K562 (cell line): Measurements from ENCODE around the gene UBE2O. TPM values are rescaled to one million over a fixed set of nuclear protein-coding genes. Genes with fewer than 3 reads are reported as not detected.

ENCODE experiments used
- ATAC-seq: fragments of 200-7000 bp; cut with Tn5 transposase; 3 replicates; pipeline ENCODE4 v1.9.1; 2020; ENCODE audit warnings: moderate library complexity
- BruUV-seq: library from RNA; stranded (reverse); fragments of 400-500 nt; replicated peaks from 2 replicates; lab custom pipeline; 2021; lab: Mats Ljungman, UMichigan
- CTCF ChIA-PET: fragments of 300-600 bp; formaldehyde crosslinking; extraction: SDS; loops from one replicate; lab custom pipeline; 2021; ENCODE audit warnings: low intra/inter-chr PET ratio; lab: Yijun Ruan, JAX
- POLR2A ChIA-PET: fragments of 300-600, 350-650 bp; sonication (Branson Sonifier 250); formaldehyde crosslinking; extraction: SDS; loops from one replicate; lab custom pipeline; 2021; ENCODE audit warnings: antibody characterized with exemption, inconsistent platforms; lab: Yijun Ruan, JAX
- DNase-seq, 4 experiments: peaks; one replicate each; pipeline versions ENCODE4 v3.0.0 to v3.0.0-alpha.2; 2011 to 2018; ENCODE audit warnings: low spot score in 3 of 4, mixed read lengths in 3 of 4; ENCODE audit errors: extremely low read depth in 1 of 4
- FAIRE-seq: peaks from 2 replicates; lab custom pipeline; 2011; peaks lifted over from hg19 to GRCh38; lab: Jason Lieb, UNC
- H2AFZ ChIP-seq: 2 replicates; pipeline ENCODE4 v1.6.0; 2011; ENCODE audit warnings: low read depth, low read length, control low read depth, inconsistent platforms
- H3K27ac ChIP-seq: fragments of 200-600 bp; 3 replicates; pipeline ENCODE4 v1.8.0; 2011; ENCODE audit warnings: low read depth, mild to moderate bottlenecking, control low read depth, inconsistent platforms, low read length, moderate library complexity, mixed read lengths; ENCODE audit errors: extremely low read depth
- H3K27me3 ChIP-seq, 2 experiments: fragments of 300-600 bp in 1 of 2; 2 replicates in 1 of 2; 3 replicates in 1 of 2; pipeline versions ENCODE4 v1.6.0 to v1.8.0; 2011; ENCODE audit warnings: inconsistent platforms in 2 of 2, low read length in 2 of 2, mild to moderate bottlenecking in 1 of 2, mixed read lengths in 1 of 2, moderate library complexity in 1 of 2; ENCODE audit not compliant: control insufficient read depth in 2 of 2, insufficient read depth in 2 of 2
- H3K36me3 ChIP-seq: fragments of 300-600 bp; 3 replicates; pipeline ENCODE4 v1.8.0; 2011; ENCODE audit warnings: mild to moderate bottlenecking, low read length, inconsistent platforms; ENCODE audit not compliant: control insufficient read depth, insufficient read depth
- H3K4me1 ChIP-seq, 2 experiments: fragments of 200-600 bp in 1 of 2; replicated peaks in 1 of 2; 2 replicates in 1 of 2; 3 replicates in 1 of 2; pipeline versions ENCODE4 v1.5.1 to v1.8.0; 2011; ENCODE audit warnings: inconsistent platforms in 2 of 2, low read length in 2 of 2, mild to moderate bottlenecking in 1 of 2, mixed read lengths in 1 of 2, moderate library complexity in 1 of 2; ENCODE audit not compliant: control insufficient read depth in 2 of 2, insufficient read depth in 2 of 2
- H3K4me2 ChIP-seq: 2 replicates; pipeline ENCODE4 v1.6.1; 2011; ENCODE audit warnings: low read length, control low read depth, inconsistent platforms, mixed read lengths; ENCODE audit not compliant: insufficient read depth
- H3K4me3 ChIP-seq: fragments of 200-600 bp; sonication (generic), shearing (Covaris generic); 2 replicates; pipeline ENCODE4 v1.5.1; 2016; ENCODE audit warnings: control low read depth, inconsistent platforms
- H3K79me2 ChIP-seq: fragments of 200-600 bp; 3 replicates; pipeline ENCODE4 v1.8.0; 2011; ENCODE audit warnings: low read length, inconsistent platforms; ENCODE audit not compliant: control insufficient read depth, insufficient read depth
- H3K9ac ChIP-seq, 2 experiments: 2 replicates each; pipeline versions ENCODE4 v1.6.0 to v1.6.1; 2011; ENCODE audit warnings: low read depth in 2 of 2, low read length in 2 of 2, control low read depth in 1 of 2, inconsistent platforms in 1 of 2, mild to moderate bottlenecking in 1 of 2, mixed read lengths in 1 of 2; ENCODE audit not compliant: insufficient read depth in 1 of 2
- H3K9me1 ChIP-seq: one replicate; pipeline ENCODE4 v1.6.0; 2011; ENCODE audit warnings: inconsistent platforms, mild to moderate bottlenecking, low read length, moderate library complexity; ENCODE audit not compliant: control insufficient read depth, insufficient read depth
- H3K9me3 ChIP-seq: replicated peaks from 2 replicates; pipeline ENCODE4 v1.5.1; 2011; ENCODE audit warnings: low read depth, low read length, inconsistent platforms; ENCODE audit not compliant: control insufficient read depth, insufficient read depth
- H4K20me1 ChIP-seq: replicated peaks from 2 replicates; pipeline ENCODE4 v1.6.1; 2011; ENCODE audit warnings: low read length, inconsistent platforms, mixed read lengths; ENCODE audit not compliant: control insufficient read depth, insufficient read depth
- GABPB1 ChIP-seq: sonication (generic); formaldehyde crosslinking; IDR thresholded peaks from 2 replicates; pipeline ENCODE4 v1.8.0; 2022; ENCODE audit warnings: mild to moderate bottlenecking, missing genetic modification reagents
- ILK ChIP-seq: fragments of 450-650 bp; IDR thresholded peaks from 2 replicates; pipeline ENCODE4 v1.6.1; 2016; ENCODE audit warnings: missing genetic modification characterization, low read depth, mild to moderate bottlenecking, missing compliant biosample characterization, moderate library complexity, borderline replicate concordance
- KLF1 ChIP-seq: fragments of 450-650 bp; IDR thresholded peaks from 2 replicates; pipeline ENCODE4 v1.6.1; 2016; ENCODE audit warnings: missing genetic modification characterization, missing compliant biosample characterization
- NONO ChIP-seq, 2 experiments: fragments of 200-400 bp in 1 of 2; fragments of 450-650 bp in 1 of 2; formaldehyde crosslinking in 1 of 2; IDR thresholded peaks; 2 replicates each; pipeline ENCODE4 v1.6.1; 2017; ENCODE audit warnings: low read depth in 2 of 2, mild to moderate bottlenecking in 2 of 2, moderate library complexity in 2 of 2, low read length in 1 of 2
- SRSF3 ChIP-seq: fragments of 200-400 bp; formaldehyde crosslinking; IDR thresholded peaks from 2 replicates; pipeline ENCODE4 v1.6.1; 2016; ENCODE audit warnings: mild to moderate bottlenecking, low read length, moderate library complexity; ENCODE audit not compliant: insufficient read depth
- ZNF431 ChIP-seq: sonication (generic); formaldehyde crosslinking; IDR thresholded peaks from 2 replicates; pipeline ENCODE4 v1.8.0; 2022; ENCODE audit warnings: mild to moderate bottlenecking, missing genetic modification reagents
- WGBS: fragments of 100-300 bp; shearing (Covaris generic); methylation state at CpG from one replicate; pipeline ENCODE4 v1.1.6; 2016; ENCODE audit warnings: low coverage, mixed read lengths; ENCODE audit not compliant: insufficient coverage; ENCODE audit errors: missing lambda C conversion rate; 5-methylcytosine and 5-hydroxymethylcytosine counted together
- in situ Hi-C: fragments of 300-500 bp; cut with MboI; formaldehyde crosslinking; loops from 4 replicates; pipeline ENCODE4 v1.15.0; 2018; ENCODE audit warnings: inconsistent platforms, mixed read lengths
- intact Hi-C: fragments of 100-400 bp; cut with micrococcal nuclease; formaldehyde crosslinking; loops from 2 replicates; pipeline ENCODE4 v1.14.2; 2022
- polyA plus RNA-seq, 8 experiments: library from polyadenylated mRNA; depleted of rRNA in 4 of 8; stranded (reverse) in 5 of 8; unstranded in 3 of 8; fragments of >200 nt; fragmentation: Nextera tagmentation in 2 of 8; fragmentation: Illumina TruSeq in 1 of 8; extraction: Ambion mirVana in 2 of 8; extraction: Trizol in 1 of 8; gene quantifications; 2 replicates each; pipeline versions ENCODE4 v1.2.1 to v1.2.3, GENCODE V29; 2011 to 2014; ENCODE audit warnings: inconsistent platforms in 1 of 8, missing spikeins in 1 of 8
- total RNA-seq, 7 experiments: library from RNA; depleted of rRNA in 6 of 7; stranded (reverse); fragments of >200 nt in 6 of 7; fragmentation: Illumina TruSeq in 2 of 7; extraction: Trizol in 2 of 7; gene quantifications; 2 replicates each; pipeline versions ENCODE4 v1.2.1 to v1.2.3, GENCODE V29; 2011 to 2021; ENCODE audit warnings: low replicate concordance in 1 of 7
- TF ChIP-seq, protein P1 (sequence below): fragments of 250-450 bp; sonication (Bioruptor Pico); IDR thresholded peaks from 2 replicates; pipeline ENCODE4 v1.5.0; 2022; ENCODE audit warnings: mild to moderate bottlenecking
- TF ChIP-seq, protein P2 (sequence below): fragments of 250-450 bp; sonication (Bioruptor Pico); IDR thresholded peaks from 2 replicates; pipeline ENCODE4 v1.4.0; 2020
- TF ChIP-seq, protein P3 (sequence below), 2 experiments: fragments of 250-450 bp in 1 of 2; fragments of 450-650 bp in 1 of 2; sonication (Bioruptor Pico) in 1 of 2; IDR thresholded peaks; 2 replicates each; pipeline versions ENCODE4 v1.6.1 to v1.8.0; 2016 to 2021; ENCODE audit warnings: mild to moderate bottlenecking in 2 of 2, moderate library complexity in 2 of 2, missing compliant biosample characterization in 1 of 2, missing genetic modification characterization in 1 of 2
- TF ChIP-seq, protein P4 (sequence below): sonication (generic); formaldehyde crosslinking; IDR thresholded peaks from 2 replicates; pipeline ENCODE4 v1.8.0; 2022; ENCODE audit warnings: mild to moderate bottlenecking, missing genetic modification reagents

UBE2O gene
- total and polyA plus RNA-seq, 9 of the 15 experiments (the other 6 are each of a cell fraction or from before 2014, with no cell fraction given): 1.6 to 39.7 (median 13.3) TPM

DNA sequence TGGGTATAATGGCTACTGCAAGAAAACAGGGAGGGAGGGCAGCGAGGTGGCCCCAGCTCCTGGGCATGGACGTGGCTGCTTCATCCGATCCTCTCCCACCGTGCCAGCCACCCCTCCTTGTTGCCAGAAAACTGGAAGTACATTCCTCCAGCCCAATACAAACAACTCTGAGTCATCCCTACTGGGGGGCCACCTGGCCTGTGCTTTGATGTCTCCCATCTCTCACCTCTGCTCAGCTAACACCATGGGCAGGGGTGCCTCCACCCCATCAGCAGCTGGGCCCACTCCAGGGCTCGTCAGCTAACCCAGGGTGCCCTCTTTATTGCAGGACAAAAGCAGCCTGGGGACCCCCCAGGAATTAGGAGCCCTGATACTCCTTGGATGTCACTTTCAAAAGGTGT is 46.3 kb upstream of the UBE2O start (continued):
- TF ChIP-seq, protein P1, sequence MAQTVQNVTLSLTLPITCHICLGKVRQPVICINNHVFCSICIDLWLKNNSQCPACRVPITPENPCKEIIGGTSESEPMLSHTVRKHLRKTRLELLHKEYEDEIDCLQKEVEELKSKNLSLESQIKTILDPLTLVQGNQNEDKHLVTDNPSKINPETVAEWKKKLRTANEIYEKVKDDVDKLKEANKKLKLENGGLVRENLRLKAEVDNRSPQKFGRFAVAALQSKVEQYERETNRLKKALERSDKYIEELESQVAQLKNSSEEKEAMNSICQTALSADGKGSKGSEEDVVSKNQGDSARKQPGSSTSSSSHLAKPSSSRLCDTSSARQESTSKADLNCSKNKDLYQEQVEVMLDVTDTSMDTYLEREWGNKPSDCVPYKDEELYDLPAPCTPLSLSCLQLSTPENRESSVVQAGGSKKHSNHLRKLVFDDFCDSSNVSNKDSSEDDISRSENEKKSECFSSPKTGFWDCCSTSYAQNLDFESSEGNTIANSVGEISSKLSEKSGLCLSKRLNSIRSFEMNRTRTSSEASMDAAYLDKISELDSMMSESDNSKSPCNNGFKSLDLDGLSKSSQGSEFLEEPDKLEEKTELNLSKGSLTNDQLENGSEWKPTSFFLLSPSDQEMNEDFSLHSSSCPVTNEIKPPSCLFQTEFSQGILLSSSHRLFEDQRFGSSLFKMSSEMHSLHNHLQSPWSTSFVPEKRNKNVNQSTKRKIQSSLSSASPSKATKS (CRISPR knock-in tag): no peak
- TF ChIP-seq ILK (tag) (no peak), KLF1 (no peak), ZNF431 (no peak)

DNA sequence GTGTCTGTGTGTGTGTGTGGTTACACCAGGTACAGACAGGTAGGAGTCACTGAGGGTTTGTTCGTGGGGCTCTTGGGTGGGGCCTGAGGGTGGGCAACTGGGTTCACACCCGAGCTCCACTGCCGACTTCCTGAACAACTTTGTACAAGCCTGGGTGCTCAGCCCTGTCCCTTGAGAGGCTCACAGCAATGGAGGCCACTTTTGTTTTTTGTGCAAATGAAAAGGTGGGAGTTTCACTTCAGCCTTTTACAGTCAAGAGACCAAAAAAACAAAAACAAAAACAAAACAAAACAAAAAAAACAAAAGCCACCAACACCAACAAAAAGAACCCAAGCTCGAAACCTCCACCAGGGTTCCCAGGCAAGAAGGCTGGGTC is 45.9 kb upstream of the UBE2O start:
- 71% methylated on average over 1 of the region's 4 CpGs for WGBS
- in situ Hi-C loops: no loop called here
- no peak overlapping the region for H3K4me3 ChIP-seq
- no peak overlapping the region for H2AFZ ChIP-seq
- H3K9me1 ChIP-seq: peaks cover 4% of the 10 kb centered on the region
- H3K4me2 ChIP-seq: no peak overlapping the region
- H3K27me3 ChIP-seq: peaks cover 0 to 1% of the 10 kb centered on the region in 2 experiments; a peak in 1 of 5 replicates
- peaks cover 10% of the 10 kb centered on the region; the same call in 1 of the 2 replicates for H4K20me1 ChIP-seq
- H3K27ac ChIP-seq: no peak overlapping the region
- BruUV-seq: no TSS peak
- peaks cover 16 to 37% of the 10 kb centered on the region in 2 experiments; a peak in 4 of 5 replicates for H3K4me1 ChIP-seq
- FAIRE-seq (no peak), DNase-seq (no peak), ATAC-seq (no peak)
- H3K9me3 ChIP-seq: no peaks in the 10 kb centered on the region
- ChIA-PET CTCF (no interaction called here), POLR2A (interaction anchor here (1.5 to 1.8 kb wide), 2 partner anchors 9 to 21 kb away, joined by 4 to 7 read pairs; no protein-coding TSS in a partner anchor)
- intact Hi-C loops: no loop called here
- H3K9ac ChIP-seq: no peak overlapping the region
- no peaks in the 10 kb centered on the region for H3K79me2 ChIP-seq
- no peaks in the 10 kb centered on the region for H3K36me3 ChIP-seq
- TF ChIP-seq NONO (IDR thresholded peaks at IDR 0.05; ENCODE audit: low read depth in 2 of 2, low read length in 1 of 2): no peak
- TF ChIP-seq SRSF3: no peak
- no peak for TF ChIP-seq GABPB1
- TF ChIP-seq, protein P2, sequence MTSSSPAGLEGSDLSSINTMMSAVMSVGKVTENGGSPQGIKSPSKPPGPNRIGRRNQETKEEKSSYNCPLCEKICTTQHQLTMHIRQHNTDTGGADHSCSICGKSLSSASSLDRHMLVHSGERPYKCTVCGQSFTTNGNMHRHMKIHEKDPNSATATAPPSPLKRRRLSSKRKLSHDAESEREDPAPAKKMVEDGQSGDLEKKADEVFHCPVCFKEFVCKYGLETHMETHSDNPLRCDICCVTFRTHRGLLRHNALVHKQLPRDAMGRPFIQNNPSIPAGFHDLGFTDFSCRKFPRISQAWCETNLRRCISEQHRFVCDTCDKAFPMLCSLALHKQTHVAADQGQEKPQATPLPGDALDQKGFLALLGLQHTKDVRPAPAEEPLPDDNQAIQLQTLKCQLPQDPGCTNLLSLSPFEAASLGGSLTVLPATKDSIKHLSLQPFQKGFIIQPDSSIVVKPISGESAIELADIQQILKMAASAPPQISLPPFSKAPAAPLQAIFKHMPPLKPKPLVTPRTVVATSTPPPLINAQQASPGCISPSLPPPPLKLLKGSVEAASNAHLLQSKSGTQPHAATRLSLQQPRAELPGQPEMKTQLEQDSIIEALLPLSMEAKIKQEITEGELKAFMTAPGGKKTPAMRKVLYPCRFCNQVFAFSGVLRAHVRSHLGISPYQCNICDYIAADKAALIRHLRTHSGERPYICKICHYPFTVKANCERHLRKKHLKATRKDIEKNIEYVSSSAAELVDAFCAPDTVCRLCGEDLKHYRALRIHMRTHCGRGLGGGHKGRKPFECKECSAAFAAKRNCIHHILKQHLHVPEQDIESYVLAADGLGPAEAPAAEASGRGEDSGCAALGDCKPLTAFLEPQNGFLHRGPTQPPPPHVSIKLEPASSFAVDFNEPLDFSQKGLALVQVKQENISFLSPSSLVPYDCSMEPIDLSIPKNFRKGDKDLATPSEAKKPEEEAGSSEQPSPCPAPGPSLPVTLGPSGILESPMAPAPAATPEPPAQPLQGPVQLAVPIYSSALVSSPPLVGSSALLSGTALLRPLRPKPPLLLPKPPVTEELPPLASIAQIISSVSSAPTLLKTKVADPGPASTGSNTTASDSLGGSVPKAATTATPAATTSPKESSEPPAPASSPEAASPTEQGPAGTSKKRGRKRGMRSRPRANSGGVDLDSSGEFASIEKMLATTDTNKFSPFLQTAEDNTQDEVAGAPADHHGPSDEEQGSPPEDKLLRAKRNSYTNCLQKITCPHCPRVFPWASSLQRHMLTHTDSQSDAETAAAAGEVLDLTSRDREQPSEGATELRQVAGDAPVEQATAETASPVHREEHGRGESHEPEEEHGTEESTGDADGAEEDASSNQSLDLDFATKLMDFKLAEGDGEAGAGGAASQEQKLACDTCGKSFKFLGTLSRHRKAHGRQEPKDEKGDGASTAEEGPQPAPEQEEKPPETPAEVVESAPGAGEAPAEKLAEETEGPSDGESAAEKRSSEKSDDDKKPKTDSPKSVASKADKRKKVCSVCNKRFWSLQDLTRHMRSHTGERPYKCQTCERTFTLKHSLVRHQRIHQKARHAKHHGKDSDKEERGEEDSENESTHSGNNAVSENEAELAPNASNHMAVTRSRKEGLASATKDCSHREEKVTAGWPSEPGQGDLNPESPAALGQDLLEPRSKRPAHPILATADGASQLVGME: no peak
- TF ChIP-seq, protein P3, sequence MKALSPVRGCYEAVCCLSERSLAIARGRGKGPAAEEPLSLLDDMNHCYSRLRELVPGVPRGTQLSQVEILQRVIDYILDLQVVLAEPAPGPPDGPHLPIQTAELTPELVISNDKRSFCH (CRISPR knock-in tag; IDR thresholded peaks at IDR 0.05): no peak
- TF ChIP-seq, protein P3 (tag; IDR thresholded peaks at IDR 0.05): no peak
- TF ChIP-seq, protein P4, sequence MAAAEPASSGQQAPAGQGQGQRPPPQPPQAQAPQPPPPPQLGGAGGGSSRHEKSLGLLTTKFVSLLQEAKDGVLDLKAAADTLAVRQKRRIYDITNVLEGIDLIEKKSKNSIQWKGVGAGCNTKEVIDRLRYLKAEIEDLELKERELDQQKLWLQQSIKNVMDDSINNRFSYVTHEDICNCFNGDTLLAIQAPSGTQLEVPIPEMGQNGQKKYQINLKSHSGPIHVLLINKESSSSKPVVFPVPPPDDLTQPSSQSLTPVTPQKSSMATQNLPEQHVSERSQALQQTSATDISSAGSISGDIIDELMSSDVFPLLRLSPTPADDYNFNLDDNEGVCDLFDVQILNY (CRISPR knock-in tag): no peak
